DOHH2 (cell line): Measurements from ENCODE around the gene HBA2.
"Not testable (repeated sequence)": the region's sequence is repeated elsewhere in the genome, so short reads cannot be mapped to it uniquely, and the experiment has no call there.

Experiments used
- CTCF ChIP-seq: fragments of 200-600 bp; sonication (generic); IDR thresholded peaks from one replicate; pipeline ENCODE4 v1.5.1; 2014; ENCODE audit warnings: antibody characterized with exemption, mild to moderate bottlenecking, low read depth, low read length; ENCODE audit not compliant: poor library complexity, severe bottlenecking
- EZH2phosphoT487 ChIP-seq: fragments of 200-600 bp; sonication (generic); IDR thresholded peaks from 2 replicates; pipeline ENCODE4 v1.6.1; 2017; ENCODE audit warnings: borderline replicate concordance, mild to moderate bottlenecking, antibody characterized with exemption, low read length, moderate library complexity, mixed read lengths

- not testable (repeated sequence) for TF ChIP-seq CTCF, EZH2phosphoT487
Measured at GRCh38 chr16:173928-174769, 1.5 kb downstream of the HBA2 start.
